ENCODE measurements around the gene KLHL41.
"Not testable (repeated sequence)": the region's sequence is repeated elsewhere in the genome, so short reads cannot be mapped to it uniquely, and the experiment has no call there.

The KLHL41 gene

GRCh38 chr2:169512525-169512924 lies 3.0 kb downstream of the KLHL41 start:
- no peak for TF ChIP-seq CTCF (IDR thresholded peaks at IDR 0.05; ENCODE audit: low read depth, low read length, missing control alignments)
- in situ Hi-C loops (cut with HindIII; ENCODE audit: low sequenced_read_pairs), result no loop called here
- H3K4me3 ChIP-seq (ENCODE audit: low read depth, low read length), result no peak overlapping the region
- DNase-seq (ENCODE audit: low read depth), result no peak

DNA sequence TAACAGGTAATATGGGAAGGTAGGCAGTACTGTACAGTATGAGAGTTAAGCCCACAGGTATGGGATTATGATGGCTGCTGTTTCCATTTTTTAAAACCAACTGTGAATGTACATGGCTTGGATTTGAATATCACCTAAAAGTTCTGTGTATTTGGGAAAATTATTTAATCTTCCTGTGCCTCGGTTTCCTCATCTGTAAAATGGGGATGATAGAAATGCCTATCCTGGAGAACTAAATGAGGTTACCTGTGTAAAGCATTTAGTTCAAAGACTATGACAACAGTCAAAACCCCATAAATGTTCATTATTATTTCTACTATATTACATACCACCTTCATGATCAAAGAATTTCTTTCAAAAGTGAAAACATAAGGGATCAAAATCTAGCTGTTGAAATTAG lies 3.6 kb downstream of the KLHL41 start:
- no peak overlapping the region for H3K4me3 ChIP-seq (ENCODE audit: low read depth, low read length)
- in situ Hi-C loops (cut with HindIII; ENCODE audit: low sequenced_read_pairs), result no loop called here
- DNase-seq (ENCODE audit: low read depth), result no peak
- no peak for TF ChIP-seq CTCF (IDR thresholded peaks at IDR 0.05; ENCODE audit: low read depth, low read length, missing control alignments)

- in situ Hi-C loops (cut with HindIII; ENCODE audit: low sequenced_read_pairs), result no loop called here
- no peak for TF ChIP-seq CTCF (IDR thresholded peaks at IDR 0.05; ENCODE audit: low read depth, low read length, missing control alignments)
- no peak for DNase-seq (ENCODE audit: low read depth)
- no peak overlapping the region for H3K4me3 ChIP-seq (ENCODE audit: low read depth, low read length)
Measured at GRCh38 chr2:169513926-169514325, 4.4 kb downstream of the KLHL41 start.

- in situ Hi-C loops (cut with HindIII; ENCODE audit: low sequenced_read_pairs); H3K4me3 ChIP-seq (ENCODE audit: low read depth, low read length); DNase-seq (ENCODE audit: low read depth): not testable (repeated sequence)
Measured at GRCh38 chr2:169514758-169515157, 5.3 kb downstream of the KLHL41 start.

DNA sequence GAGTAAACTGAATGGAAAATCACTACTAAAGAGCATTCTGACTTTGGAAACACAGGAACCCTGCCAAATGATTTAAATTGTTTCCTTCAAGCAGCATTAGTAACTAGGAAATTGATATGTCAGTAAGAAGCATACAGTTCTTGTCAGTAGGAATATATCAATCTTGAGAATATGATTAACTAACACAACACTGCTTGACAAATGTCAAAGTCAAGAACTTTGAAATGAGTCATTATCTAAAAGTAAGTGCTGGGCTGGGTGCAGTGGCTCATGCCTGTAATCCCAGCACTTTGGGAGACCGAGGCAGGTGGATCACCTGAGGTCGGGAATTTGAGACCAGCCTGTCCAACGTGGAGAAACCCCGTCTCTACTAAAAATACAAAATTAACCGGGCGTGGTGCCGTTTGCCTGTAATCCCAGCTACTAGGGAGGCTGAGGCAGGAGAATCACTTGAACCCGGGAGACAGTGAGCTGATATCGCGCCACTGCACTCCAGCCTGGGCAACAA lies 7.0 kb downstream of the KLHL41 start:
- DNase-seq (ENCODE audit: low read depth); in situ Hi-C loops (cut with HindIII; ENCODE audit: low sequenced_read_pairs); H3K4me3 ChIP-seq (ENCODE audit: low read depth, low read length): not testable (repeated sequence)

GRCh38 chr2:169520896-169521295 lies 11.4 kb downstream of the KLHL41 start:
- no peak overlapping the region for H3K4me3 ChIP-seq (ENCODE audit: low read depth, low read length)
- in situ Hi-C loops (cut with HindIII; ENCODE audit: low sequenced_read_pairs), result no loop called here

GRCh38 chr2:169523681-169524080 lies 14.2 kb downstream of the KLHL41 start:
- in situ Hi-C loops (cut with HindIII; ENCODE audit: low sequenced_read_pairs), result no loop called here
- H3K4me3 ChIP-seq (ENCODE audit: low read depth, low read length), result no peak overlapping the region
- no peak for TF ChIP-seq CTCF (IDR thresholded peaks at IDR 0.05; ENCODE audit: low read depth, low read length, missing control alignments)
- DNase-seq (ENCODE audit: low read depth), result no peak

More at GRCh38 chr2:169520896-169521295, 11.4 kb downstream of the KLHL41 start:
- DNase-seq (ENCODE audit: low read depth), result no peak
- TF ChIP-seq CTCF (IDR thresholded peaks at IDR 0.05; ENCODE audit: low read depth, low read length, missing control alignments), result no peak

GRCh38 chr2:169525434-169525833 lies 15.9 kb downstream of the KLHL41 start:
- in situ Hi-C loops (cut with HindIII; ENCODE audit: low sequenced_read_pairs), result no loop called here
- DNase-seq (ENCODE audit: low read depth), result no peak
- TF ChIP-seq CTCF (IDR thresholded peaks at IDR 0.05; ENCODE audit: low read depth, low read length, missing control alignments), result no peak
- H3K4me3 ChIP-seq (ENCODE audit: low read depth, low read length), result no peak overlapping the region
